Measurements from ENCODE around the gene ZNF512B.

The ZNF512B gene

DNA sequence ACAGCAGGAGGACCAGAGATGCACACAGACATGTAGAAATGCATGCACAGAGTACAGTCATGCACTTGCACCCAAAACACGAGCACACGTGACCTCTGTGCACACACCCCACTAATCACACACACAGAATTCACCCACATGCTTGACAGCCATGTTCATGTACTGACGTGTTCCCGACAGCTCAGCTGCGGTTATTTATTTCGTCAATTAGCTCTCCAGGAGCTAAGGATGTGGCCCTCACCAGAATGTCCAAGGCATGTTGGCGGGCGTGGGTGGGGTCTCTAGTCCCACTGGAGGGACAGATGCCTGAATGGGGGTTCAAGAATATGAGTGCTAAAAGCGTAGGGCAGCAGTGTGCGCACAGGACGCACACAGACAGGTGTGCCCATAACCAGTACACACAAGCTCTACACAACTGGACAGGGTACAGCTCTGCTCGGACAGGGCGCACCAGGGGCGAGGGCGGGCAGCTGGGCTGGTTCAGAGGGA, 10.6 kb upstream of the ZNF512B start:
- TF ChIP-seq GATA2 (IDR thresholded peaks at IDR 0.05; ENCODE audit: low read depth, low read length) (no peak), GATA3 (IDR thresholded peaks at IDR 0.05; ENCODE audit: low read depth, low read length) (no peak)

DNA sequence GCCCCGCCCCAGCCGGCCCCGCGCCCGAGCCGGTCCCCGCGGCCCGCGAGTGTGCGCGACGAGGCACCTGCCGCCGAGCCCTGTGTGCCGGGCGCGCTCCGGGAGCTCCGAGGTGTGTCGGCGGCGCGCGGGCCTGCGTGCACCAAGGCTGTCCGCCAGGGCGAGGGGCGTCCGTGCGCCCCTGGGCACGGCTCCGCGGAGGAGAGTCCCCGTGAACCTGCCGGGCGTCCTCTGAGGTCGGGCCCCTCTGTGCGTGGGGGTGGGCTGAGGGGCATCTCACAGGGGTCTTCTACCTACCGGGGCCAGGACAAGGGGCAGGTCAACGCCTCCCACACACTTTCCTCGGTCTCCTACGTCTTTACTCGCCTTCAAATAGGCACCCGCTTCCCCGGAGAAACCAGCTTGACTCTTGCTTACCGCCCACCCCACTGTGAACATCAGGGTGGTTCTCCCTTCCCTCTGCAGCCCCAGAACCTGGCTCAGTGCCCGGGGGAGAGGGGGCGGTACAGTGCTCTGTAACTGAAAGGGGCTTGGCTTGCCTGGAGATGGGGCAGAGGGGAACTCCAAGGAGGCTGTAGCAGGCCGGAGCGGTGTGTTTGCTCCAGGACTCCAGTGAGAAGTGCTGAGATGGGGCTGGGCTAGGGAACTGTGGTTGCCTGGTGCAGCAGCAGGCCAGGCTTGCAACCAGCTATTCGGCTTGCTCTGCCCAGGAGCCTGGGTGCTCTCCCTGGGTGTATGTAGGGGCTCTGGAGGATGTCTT, 10.0 kb upstream of the ZNF512B start, which contains the start of gene SAMD10:
Gene SAMD10, minus strand, starts transcription at position 86 of the 760 bp plus-strand sequence. CDS start 175 bp downstream, outside the sequence.
- no peak for TF ChIP-seq GATA3 (IDR thresholded peaks at IDR 0.05; ENCODE audit: low read depth, low read length)
- TF ChIP-seq GATA2 (IDR thresholded peaks at IDR 0.05; ENCODE audit: low read depth, low read length) = no peak

DNA sequence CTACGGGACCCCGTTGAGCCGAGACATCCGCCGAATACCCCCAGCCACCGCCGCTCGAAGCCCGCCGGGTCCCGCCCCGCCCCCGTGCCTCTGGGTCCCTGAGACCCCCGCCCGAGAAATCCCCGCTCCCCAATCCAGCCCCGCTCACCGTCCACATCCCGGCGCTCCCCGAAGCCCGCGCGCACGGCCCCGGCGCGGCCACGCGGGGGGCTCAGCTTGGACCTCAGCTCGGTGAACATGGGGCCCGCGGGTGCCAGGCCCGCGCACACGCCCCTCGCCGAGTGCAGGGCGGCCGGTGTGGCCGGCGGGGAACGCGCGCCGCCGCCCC, 9.5 kb upstream of the ZNF512B start:
- no peak for TF ChIP-seq GATA2 (IDR thresholded peaks at IDR 0.05; ENCODE audit: low read depth, low read length)
- TF ChIP-seq GATA3 (IDR thresholded peaks at IDR 0.05; ENCODE audit: low read depth, low read length) = no peak

DNA sequence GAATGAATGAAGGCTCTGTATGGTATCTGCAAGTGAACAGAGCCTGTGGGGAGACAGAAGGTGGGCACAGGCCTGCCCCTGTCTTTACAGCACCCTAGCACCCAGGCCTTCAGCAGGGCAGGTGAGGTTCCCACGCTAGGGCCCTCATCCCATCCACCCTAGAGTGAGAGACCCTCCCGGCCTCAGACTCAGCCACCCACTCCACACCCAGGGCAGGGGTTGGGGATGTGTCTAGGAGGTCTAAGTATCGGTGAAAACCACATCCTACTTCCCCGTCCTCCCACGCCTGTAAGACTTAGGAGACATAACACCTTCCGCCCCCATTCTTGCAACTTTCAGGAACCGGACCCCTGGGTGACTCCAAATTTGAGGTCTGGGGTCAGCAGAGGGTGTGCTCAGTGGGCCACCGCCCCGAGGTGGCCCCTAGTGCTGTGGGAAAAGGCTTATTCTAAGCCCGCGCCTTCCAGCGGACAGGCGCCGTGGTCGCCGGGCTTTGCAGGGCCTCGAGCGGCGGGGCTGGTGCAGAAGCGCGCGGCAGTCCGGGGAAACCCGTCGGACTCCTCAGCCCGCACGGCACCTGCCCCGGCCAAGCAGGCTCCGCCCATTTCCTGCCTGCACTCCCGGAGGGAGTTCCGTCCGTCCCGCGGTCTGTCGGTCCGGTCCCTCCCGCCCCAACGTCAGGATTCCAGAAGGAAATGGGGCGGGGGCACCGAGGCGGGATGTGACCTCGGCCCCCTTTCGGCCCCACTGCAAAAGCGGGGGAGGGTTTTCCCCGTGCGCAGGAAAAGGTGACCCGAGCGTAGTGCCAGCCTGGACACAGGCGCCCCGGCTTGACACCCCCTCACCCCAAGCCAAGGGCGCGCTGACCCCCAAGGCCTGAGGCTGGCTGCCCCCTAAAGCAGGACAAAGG, 8.8 kb upstream of the ZNF512B start:
- TF ChIP-seq GATA3 (IDR thresholded peaks at IDR 0.05; ENCODE audit: low read depth, low read length) = no peak
- no peak for TF ChIP-seq GATA2 (IDR thresholded peaks at IDR 0.05; ENCODE audit: low read depth, low read length)

DNA sequence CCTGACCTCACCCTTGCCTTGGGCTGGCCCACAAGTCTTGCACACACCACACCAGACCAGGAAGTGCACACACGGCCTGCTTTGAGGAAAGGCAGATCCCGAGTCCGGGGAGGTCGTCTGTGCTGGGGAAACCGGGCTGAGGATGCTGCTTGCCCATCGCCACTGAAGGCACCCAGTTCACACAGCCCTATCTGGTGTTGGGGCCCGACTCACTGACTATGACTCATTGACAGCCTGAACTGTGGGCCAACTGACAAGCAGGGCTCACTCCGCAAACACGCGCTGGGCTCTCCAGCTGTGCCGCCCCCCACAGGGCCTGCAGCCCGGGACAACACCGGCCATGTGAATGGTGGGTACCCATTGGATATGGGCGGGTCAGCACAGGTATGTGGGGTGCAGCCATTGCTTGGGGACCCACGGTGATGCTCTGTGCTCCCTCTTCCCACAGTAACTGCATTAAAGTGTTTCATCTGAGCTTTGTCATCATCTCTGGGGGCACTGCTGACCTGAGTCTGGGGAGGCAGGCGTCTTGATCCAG, 8.1 kb upstream of the ZNF512B start:
- no peak for TF ChIP-seq GATA3 (IDR thresholded peaks at IDR 0.05; ENCODE audit: low read depth, low read length)
- no peak for TF ChIP-seq GATA2 (IDR thresholded peaks at IDR 0.05; ENCODE audit: low read depth, low read length)

DNA sequence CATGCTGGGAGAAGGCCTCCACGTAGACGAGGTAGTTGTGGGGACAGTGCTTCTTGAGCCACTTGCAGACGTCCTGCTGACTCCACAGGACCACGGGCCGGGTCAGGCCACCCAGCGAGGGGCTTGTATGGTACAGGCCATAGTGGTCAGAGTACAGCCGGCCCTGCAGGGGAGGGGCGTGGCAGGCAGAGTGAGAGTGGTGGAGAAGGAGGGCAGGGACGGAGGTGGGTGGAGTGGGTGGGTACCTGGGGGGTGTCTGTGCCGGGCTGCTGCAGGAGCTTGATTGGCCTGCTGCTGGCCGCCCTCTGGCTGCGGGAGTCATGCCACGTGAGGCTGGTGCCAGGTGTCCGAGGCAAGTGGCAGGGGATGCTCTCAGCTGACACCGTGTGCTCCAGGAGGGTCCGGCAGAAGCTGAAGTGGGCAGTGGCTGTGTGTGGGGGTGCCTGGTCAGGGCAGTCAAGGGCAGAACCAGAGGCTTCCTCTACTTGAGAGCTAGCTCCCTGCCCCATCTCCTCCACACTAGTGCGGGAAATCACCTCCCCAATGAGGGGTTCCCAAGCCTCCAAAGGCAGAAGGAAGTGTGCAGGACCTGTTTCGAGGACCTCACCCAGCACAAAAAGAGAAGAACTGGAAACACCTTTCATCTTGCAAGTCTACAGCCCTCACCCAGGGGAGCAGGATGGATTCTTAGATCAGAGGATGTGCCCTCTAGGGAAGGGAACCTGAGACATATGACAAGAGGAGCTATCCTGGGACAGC, 7.4 kb upstream of the ZNF512B start:
- TF ChIP-seq GATA3 (IDR thresholded peaks at IDR 0.05; ENCODE audit: low read depth, low read length) = no peak
- no peak for TF ChIP-seq GATA2 (IDR thresholded peaks at IDR 0.05; ENCODE audit: low read depth, low read length)

DNA sequence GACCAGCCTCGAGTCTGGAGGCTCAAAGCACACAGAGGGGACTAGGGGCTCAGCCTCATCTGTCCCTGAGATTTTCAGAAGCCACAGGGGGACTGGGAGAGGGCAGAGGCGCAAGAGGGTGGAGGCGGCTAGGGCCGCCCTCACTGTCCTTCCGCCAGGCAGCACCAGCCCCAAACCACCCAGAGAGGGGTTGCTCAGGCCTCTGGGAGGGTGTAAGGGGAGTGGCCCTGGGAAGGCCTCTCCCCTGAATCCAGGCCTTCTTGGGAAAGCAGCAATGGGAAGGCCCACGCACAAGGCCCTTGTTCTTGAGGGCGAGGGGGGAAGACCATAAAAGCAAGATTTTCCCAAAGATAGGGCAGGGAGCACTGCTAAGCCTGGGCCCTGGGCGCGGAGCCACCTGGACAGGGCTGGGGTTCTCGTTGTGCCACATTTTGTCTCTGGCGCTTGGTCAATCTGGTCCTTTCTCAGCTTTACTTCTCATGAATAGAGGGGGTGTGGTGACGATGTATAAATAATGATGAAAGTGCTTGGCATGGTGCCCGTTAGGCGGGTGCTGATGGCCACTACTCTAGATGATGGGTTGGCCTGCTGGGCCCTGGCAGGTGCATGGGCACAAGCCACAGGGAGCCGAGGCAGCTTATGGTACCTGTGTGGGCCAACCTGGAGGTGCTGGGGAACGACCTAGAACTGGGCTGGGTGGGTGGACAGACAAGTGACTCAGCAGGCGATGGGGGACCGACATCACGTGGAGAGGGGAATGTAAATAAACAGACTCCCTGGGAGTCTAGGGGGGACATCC, 4.9 kb upstream of the ZNF512B start:
- TF ChIP-seq GATA3 (IDR thresholded peaks at IDR 0.05; ENCODE audit: low read depth, low read length) (no peak), GATA2 (IDR thresholded peaks at IDR 0.05; ENCODE audit: low read depth, low read length) (no peak)

DNA sequence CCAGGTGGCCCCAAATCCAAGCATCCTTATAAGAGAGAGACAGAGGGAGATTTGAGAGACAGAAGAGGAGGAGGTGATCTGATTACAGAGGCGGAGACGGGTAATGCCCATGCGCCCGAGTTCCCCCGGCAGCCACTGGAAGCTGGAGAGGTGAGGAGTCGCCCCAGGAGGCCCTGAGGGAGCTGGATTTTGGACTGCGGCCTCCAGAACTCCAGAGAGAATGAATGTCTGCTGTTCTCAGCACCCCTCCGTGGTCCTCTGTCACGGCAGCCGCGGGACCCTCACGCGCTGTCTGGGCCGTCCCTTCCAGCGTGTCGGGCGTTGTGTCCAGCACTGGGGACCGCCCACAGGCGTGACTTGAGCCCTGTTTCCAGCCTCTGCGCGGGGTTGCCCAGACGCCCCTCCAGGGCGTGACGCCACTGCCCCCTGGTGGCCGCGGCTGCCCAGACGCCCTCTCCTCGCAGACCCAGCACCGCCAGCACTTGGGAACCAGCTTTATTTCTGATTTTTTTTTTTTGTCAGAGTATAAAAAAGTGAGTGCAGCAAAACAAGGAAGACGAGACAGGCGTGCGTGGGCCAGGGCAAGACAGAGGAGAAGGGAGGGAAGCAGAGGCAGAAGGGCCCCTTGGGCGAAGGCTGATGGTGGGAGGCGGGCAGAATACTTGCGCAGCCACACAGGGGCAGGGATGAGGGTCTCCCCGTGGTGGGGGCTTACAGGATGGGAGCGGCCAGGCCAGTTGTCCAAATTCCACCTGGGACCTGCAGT, 4.1 kb upstream of the ZNF512B start:
- TF ChIP-seq GATA3 (IDR thresholded peaks at IDR 0.05; ENCODE audit: low read depth, low read length) (no peak), GATA2 (IDR thresholded peaks at IDR 0.05; ENCODE audit: low read depth, low read length) (no peak)

DNA sequence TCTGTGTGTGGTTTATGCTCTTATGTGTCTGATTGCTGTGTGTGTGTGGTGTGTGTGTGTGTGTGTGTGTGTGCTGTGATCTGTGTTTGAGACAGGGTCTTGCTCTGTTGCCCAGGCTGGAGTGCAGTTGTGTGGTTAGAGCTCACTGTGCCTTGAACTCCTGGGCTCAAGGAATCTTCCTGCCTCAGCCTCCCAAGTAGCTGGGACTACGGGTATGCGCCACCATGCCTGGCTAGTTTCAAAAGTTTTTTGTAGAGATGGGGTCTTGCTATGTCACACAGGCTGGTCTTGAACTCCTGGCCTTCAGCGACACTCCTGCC, 3.4 kb upstream of the ZNF512B start:
- TF ChIP-seq GATA2 (IDR thresholded peaks at IDR 0.05; ENCODE audit: low read depth, low read length) (no peak), GATA3 (IDR thresholded peaks at IDR 0.05; ENCODE audit: low read depth, low read length) (no peak)

DNA sequence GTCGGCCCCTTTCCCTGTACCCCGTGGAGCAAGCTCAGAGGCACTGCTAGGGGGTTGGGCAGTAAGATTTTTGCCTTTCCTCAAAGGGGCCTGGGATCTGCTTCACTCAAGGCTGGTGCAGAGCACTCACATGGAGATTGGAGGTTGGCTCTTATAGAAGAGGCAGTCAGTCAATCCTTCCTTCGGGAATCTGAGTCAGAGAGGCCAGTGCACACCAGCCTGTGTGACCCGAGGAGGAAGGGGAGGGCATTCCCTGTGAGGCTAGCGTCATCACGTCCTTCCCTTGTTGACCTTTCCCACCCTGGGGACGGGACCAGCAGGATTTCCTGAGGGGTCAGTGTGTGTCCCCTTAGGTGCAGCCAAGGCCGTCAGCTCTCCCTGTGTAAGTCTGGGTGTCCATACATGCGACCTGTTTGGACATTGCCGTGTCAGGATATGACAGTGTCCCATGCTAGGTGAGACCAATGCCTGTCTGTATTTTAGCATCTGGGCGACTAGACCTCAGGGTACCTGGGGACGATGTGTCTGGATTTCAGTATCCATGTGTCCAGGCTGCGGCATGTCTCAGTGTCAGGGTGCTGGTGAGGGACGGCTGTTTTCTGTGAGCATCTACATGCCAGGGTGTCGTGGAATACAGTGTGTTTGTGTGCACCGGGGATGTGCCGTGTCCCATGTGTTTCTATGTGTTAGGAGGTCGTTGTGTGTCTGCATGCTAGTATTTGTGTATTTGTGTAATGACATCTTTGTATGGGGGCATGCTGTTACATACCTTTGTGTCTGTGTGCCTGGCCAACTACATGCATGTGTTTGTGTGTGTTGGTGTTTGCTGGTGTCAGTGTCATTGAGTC, 2.8 kb upstream of the ZNF512B start:
- no peak for TF ChIP-seq GATA2 (IDR thresholded peaks at IDR 0.05; ENCODE audit: low read depth, low read length)
- TF ChIP-seq GATA3 (IDR thresholded peaks at IDR 0.05; ENCODE audit: low read depth, low read length) = no peak

DNA sequence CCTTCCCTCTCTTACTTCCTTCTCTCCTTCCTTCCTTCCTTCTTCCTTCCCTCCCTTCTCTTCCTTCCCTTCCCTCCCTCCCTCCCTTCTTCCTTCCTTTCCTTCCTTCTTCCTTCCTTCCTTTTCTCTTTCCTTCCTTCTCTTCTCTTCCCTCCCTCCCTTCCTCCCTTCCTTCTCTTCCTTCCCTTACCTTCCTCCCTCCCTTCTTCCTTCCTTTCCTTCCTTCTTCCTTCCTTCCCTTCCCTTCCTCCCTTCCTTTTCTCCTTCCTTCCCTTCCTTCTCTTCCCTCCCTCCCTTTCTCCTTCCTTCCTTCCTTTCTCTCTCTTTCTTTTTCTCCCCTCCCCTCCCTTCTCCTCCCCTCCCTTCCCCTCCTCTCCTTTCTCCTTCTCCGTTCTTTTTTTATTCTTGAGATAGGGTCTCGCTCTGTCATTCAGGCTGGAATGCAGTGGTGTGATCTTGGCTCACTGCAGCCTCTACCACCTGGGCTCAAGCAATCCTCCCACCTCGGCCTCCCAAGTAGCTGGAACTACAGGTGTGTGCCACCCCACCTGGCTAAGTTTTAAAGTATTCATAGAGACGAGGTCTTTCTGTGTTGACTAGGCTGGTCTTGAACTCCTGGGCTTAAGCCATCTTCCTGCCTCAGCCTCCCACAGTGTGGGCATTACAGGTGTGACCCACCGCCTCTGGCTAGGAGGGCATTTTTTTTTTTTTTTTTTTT, 1.1 kb upstream of the ZNF512B start:
- TF ChIP-seq GATA2 (IDR thresholded peaks at IDR 0.05; ENCODE audit: low read depth, low read length) (no peak), GATA3 (IDR thresholded peaks at IDR 0.05; ENCODE audit: low read depth, low read length) (no peak)

Data from SH-SY5Y (cell line).